Liver (tissue), 9 donors: ENCODE data around the gene NAT8L. TPM values are rescaled to one million over a fixed set of nuclear protein-coding genes. Genes with fewer than 3 reads are reported as not detected.

Experiments used
- DNase-seq: peaks from one replicate; pipeline ENCODE4 v3.0.0-alpha.2; 2017; ENCODE audit warnings: low spot score
- H3K27ac ChIP-seq, 2 donors: one replicate each; pipeline ENCODE4 v1.7.0; 2013; ENCODE audit warnings: inconsistent platforms in 2 of 2, low read length in 2 of 2, control low read depth in 1 of 2, low read depth in 1 of 2, mild to moderate bottlenecking in 1 of 2
- H3K27me3 ChIP-seq, 4 donors: one replicate each; pipeline versions ENCODE4 v1.6.1 to v1.7.0; 2013; ENCODE audit warnings: low read length in 3 of 4, inconsistent platforms in 1 of 4, mild to moderate bottlenecking in 1 of 4, moderate library complexity in 1 of 4; ENCODE audit not compliant: control insufficient read depth in 4 of 4, insufficient read depth in 4 of 4
- H3K36me3 ChIP-seq, 4 donors: one replicate each; pipeline versions ENCODE4 v1.6.1 to v1.7.0; 2013; ENCODE audit warnings: low read length in 3 of 4, mild to moderate bottlenecking in 3 of 4, low read depth in 1 of 4, moderate library complexity in 1 of 4; ENCODE audit not compliant: control insufficient read depth in 4 of 4, insufficient read depth in 3 of 4
- H3K4me1 ChIP-seq, 4 donors: one replicate each; pipeline versions ENCODE4 v1.6.1 to v1.7.0; 2013; ENCODE audit warnings: low read length in 3 of 4, mild to moderate bottlenecking in 3 of 4, moderate library complexity in 1 of 4; ENCODE audit not compliant: control insufficient read depth in 4 of 4, insufficient read depth in 4 of 4
- H3K4me3 ChIP-seq, 3 donors: one replicate each; pipeline versions ENCODE4 v1.6.1 to v1.7.0; 2013; ENCODE audit warnings: low read length in 3 of 3, control low read depth in 1 of 3, low read depth in 1 of 3, mild to moderate bottlenecking in 1 of 3
- H3K9ac ChIP-seq, 2 donors: one replicate each; pipeline ENCODE4 v1.7.0; 2013; ENCODE audit warnings: low read length in 2 of 2, mild to moderate bottlenecking in 2 of 2, moderate library complexity in 2 of 2, control low read depth in 1 of 2, low read depth in 1 of 2
- H3K9me3 ChIP-seq, 4 donors: one replicate each; pipeline versions ENCODE4 v1.6.1 to v1.7.0; 2013; ENCODE audit warnings: low read length in 3 of 4; ENCODE audit not compliant: control insufficient read depth in 4 of 4
- ATF3 ChIP-seq: IDR thresholded peaks from 2 replicates; pipeline ENCODE4 v1.6.1; 2016; ENCODE audit warnings: antibody characterized with exemption
- CTCF ChIP-seq: fragments of 150-350 bp; IDR thresholded peaks from 2 replicates; pipeline ENCODE4 v1.5.1; 2017; ENCODE audit warnings: improper control_type of control experiment, low read depth, low read length; ENCODE audit not compliant: missing input control
- FOXA1 ChIP-seq: IDR thresholded peaks from 2 replicates; pipeline ENCODE4 v1.6.1; 2016; ENCODE audit warnings: antibody characterized with exemption
- FOXA2 ChIP-seq: IDR thresholded peaks from 2 replicates; pipeline ENCODE4 v1.6.1; 2016; ENCODE audit warnings: antibody characterized with exemption
- GABPA ChIP-seq, 2 donors: IDR thresholded peaks in 1 of 2; conservative IDR thresholded peaks in 1 of 2; 2 replicates each; pipeline ENCODE4 v1.6.1; 2016; ENCODE audit warnings: antibody characterized with exemption in 2 of 2, mild to moderate bottlenecking in 1 of 2, moderate library complexity in 1 of 2
- HNF4A ChIP-seq, 2 donors: conservative IDR thresholded peaks; 2 replicates each; pipeline ENCODE4 v1.6.1; 2016; ENCODE audit warnings: antibody characterized with exemption in 2 of 2, mild to moderate bottlenecking in 2 of 2
- HNF4G ChIP-seq: IDR thresholded peaks from 2 replicates; pipeline ENCODE4 v1.6.1; 2016; ENCODE audit warnings: antibody characterized with exemption
- JUND ChIP-seq, 2 donors: IDR thresholded peaks; 2 replicates each; pipeline ENCODE4 v1.6.1; 2016; ENCODE audit warnings: antibody characterized with exemption in 2 of 2
- NR2F2 ChIP-seq: IDR thresholded peaks from 2 replicates; pipeline ENCODE4 v1.6.1; 2016; ENCODE audit warnings: antibody characterized with exemption
- RAD21 ChIP-seq, 2 donors: IDR thresholded peaks; 2 replicates each; pipeline ENCODE4 v1.6.1; 2016; ENCODE audit warnings: antibody characterized with exemption in 2 of 2, mild to moderate bottlenecking in 2 of 2
- RXRA ChIP-seq, 2 donors: IDR thresholded peaks; 2 replicates each; pipeline ENCODE4 v1.6.1; 2017 to 2018; ENCODE audit warnings: antibody characterized with exemption in 2 of 2, mild to moderate bottlenecking in 1 of 2
- SP1 ChIP-seq: IDR thresholded peaks from 2 replicates; pipeline ENCODE4 v1.6.1; 2018; ENCODE audit warnings: antibody characterized with exemption, mild to moderate bottlenecking
- TAF1 ChIP-seq: conservative IDR thresholded peaks from 2 replicates; pipeline ENCODE4 v1.6.1; 2016; ENCODE audit warnings: antibody characterized with exemption, mild to moderate bottlenecking
- YY1 ChIP-seq: IDR thresholded peaks from 2 replicates; pipeline ENCODE4 v1.6.1; 2016; ENCODE audit warnings: antibody characterized with exemption, mild to moderate bottlenecking
- ZBTB33 ChIP-seq: IDR thresholded peaks from 2 replicates; pipeline ENCODE4 v1.6.1; 2016; ENCODE audit warnings: antibody characterized with exemption
- WGBS: extraction: QIAGEN DNeasy Blood & Tissue Kit; methylation state at CpG from one replicate; pipeline ENCODE4 v1.1.7; 2013; 5-methylcytosine and 5-hydroxymethylcytosine counted together
- polyA plus RNA-seq, 2 donors: library from polyadenylated mRNA; stranded (reverse) in 1 of 2; unstranded in 1 of 2; fragments of 200-250 nt in 1 of 2; fragments of >200 nt in 1 of 2; fragmentation: Nextera tagmentation in 1 of 2; extraction: Ambion mirVana in 1 of 2; gene quantifications; one replicate each; pipeline versions ENCODE4 v1.2.1 to v1.2.3, GENCODE V29; 2013 to 2015
- total RNA-seq, 2 donors: library from RNA; depleted of rRNA; stranded (reverse); fragments of >200 nt; gene quantifications; one replicate each; pipeline ENCODE4 v1.2.3, GENCODE V29; 2014
- TF ChIP-seq, protein P1 (sequence below): IDR thresholded peaks from 2 replicates; pipeline ENCODE4 v1.6.1; 2016; ENCODE audit warnings: antibody characterized with exemption, mild to moderate bottlenecking
- TF ChIP-seq, protein P2 (sequence below): IDR thresholded peaks from 2 replicates; pipeline ENCODE4 v1.6.1; 2016; ENCODE audit warnings: antibody characterized with exemption
- donor health status: healthy.
- donor health status: healthy.
- donor health status: healthy.
- donor health status: healthy.
- donor health status: healthy.

NAT8L gene
- total and polyA plus RNA-seq, 4 donors, result 0.07 to 0.09 (median 0.08) TPM; not detected in 1

- no peak for DNase-seq
- no peak overlapping the region for H3K9ac ChIP-seq
- H3K27me3 ChIP-seq, result no peaks in the 10 kb centered on the region
- no peaks in the 10 kb centered on the region for H3K9me3 ChIP-seq
- no peaks in the 10 kb centered on the region for H3K36me3 ChIP-seq
- TF ChIP-seq HNF4G (no peak), RAD21 (IDR thresholded peaks at IDR 0.05) (no peak), FOXA2 (no peak), JUND (IDR thresholded peaks at IDR 0.05) (no peak), CTCF (no peak), ZBTB33 (no peak), RXRA (IDR thresholded peaks at IDR 0.05) (no peak), TAF1 (no peak), SP1 (no peak), FOXA1 (no peak), ATF3 (no peak), YY1 (no peak), GABPA (IDR thresholded peaks at IDR 0.05 in 1 of 2, conservative IDR thresholded peaks at IDR 0.05 in 1 of 2) (no peak), NR2F2 (no peak), HNF4A (conservative IDR thresholded peaks at IDR 0.05) (no peak)
- TF ChIP-seq, protein P1, sequence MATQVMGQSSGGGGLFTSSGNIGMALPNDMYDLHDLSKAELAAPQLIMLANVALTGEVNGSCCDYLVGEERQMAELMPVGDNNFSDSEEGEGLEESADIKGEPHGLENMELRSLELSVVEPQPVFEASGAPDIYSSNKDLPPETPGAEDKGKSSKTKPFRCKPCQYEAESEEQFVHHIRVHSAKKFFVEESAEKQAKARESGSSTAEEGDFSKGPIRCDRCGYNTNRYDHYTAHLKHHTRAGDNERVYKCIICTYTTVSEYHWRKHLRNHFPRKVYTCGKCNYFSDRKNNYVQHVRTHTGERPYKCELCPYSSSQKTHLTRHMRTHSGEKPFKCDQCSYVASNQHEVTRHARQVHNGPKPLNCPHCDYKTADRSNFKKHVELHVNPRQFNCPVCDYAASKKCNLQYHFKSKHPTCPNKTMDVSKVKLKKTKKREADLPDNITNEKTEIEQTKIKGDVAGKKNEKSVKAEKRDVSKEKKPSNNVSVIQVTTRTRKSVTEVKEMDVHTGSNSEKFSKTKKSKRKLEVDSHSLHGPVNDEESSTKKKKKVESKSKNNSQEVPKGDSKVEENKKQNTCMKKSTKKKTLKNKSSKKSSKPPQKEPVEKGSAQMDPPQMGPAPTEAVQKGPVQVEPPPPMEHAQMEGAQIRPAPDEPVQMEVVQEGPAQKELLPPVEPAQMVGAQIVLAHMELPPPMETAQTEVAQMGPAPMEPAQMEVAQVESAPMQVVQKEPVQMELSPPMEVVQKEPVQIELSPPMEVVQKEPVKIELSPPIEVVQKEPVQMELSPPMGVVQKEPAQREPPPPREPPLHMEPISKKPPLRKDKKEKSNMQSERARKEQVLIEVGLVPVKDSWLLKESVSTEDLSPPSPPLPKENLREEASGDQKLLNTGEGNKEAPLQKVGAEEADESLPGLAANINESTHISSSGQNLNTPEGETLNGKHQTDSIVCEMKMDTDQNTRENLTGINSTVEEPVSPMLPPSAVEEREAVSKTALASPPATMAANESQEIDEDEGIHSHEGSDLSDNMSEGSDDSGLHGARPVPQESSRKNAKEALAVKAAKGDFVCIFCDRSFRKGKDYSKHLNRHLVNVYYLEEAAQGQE, result no peak
- TF ChIP-seq, protein P2, sequence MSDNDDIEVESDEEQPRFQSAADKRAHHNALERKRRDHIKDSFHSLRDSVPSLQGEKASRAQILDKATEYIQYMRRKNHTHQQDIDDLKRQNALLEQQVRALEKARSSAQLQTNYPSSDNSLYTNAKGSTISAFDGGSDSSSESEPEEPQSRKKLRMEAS, result no peak
- H3K4me1 ChIP-seq, result no peaks in the 10 kb centered on the region
- WGBS, result 94% methylated on average over 6 of the region's 6 CpGs
- no peak overlapping the region for H3K27ac ChIP-seq
- H3K4me3 ChIP-seq, result no peak overlapping the region
Measured at GRCh38 chr4:2116687-2117400, 57.7 kb downstream of the NAT8L start.

Other genes starting within 250 kb of the NAT8L start
- gene LETM1, start 203.2 kb upstream of the NAT8L start, total RNA-seq, result 10 to 100 TPM; 31.0 to 46.9 TPM
- 10 to 100 TPM; 12.2 to 17.3 TPM for gene LETM1, start 203.2 kb upstream of the NAT8L start, polyA plus RNA-seq
- gene NSD2, start 187.9 kb upstream of the NAT8L start, total RNA-seq, result 10 to 100 TPM; 17.2 to 71.5 TPM
- gene NSD2, start 187.9 kb upstream of the NAT8L start, polyA plus RNA-seq, result 1 to 10 TPM; 5.1 to 5.9 TPM
- gene NELFA, start 50.4 kb upstream of the NAT8L start, total RNA-seq, result 10 to 100 TPM; 10.1 to 11.8 TPM
- gene NELFA, start 50.4 kb upstream of the NAT8L start, polyA plus RNA-seq, result 1 to 10 TPM; 7.1 to 8.5 TPM
- 10 to 100 TPM in 1 of 2 donors, 1 to 10 TPM in 1; 7.1 to 13.9 TPM for gene HAUS3, start 182.8 kb downstream of the NAT8L start, total RNA-seq
- 1 to 10 TPM; 2.3 to 3.4 TPM for gene HAUS3, start 182.8 kb downstream of the NAT8L start, polyA plus RNA-seq
- gene POLN, start 182.8 kb downstream of the NAT8L start, total RNA-seq, result 1 to 10 TPM; 1.6 to 2.3 TPM
- gene POLN, start 182.8 kb downstream of the NAT8L start, polyA plus RNA-seq, result 1 to 10 TPM in 1 of 2 donors, under 1 TPM in 1; 0.44 to 1.3 TPM
- gene MXD4, start 202.8 kb downstream of the NAT8L start, total RNA-seq, result 10 to 100 TPM; 17.0 to 19.6 TPM
- 10 to 100 TPM in 1 of 2 donors, 1 to 10 TPM in 1; 6.5 to 14.8 TPM for gene MXD4, start 202.8 kb downstream of the NAT8L start, polyA plus RNA-seq